Endometrial microvascular endothelial cells (primary cell): ENCODE data around the gene RASL11A. TPM values are rescaled to one million over a fixed set of nuclear protein-coding genes. Genes with fewer than 3 reads are reported as not detected.
"Not testable (repeated sequence)": the region's sequence is repeated elsewhere in the genome, so short reads cannot be mapped to it uniquely, and the experiment has no call there.

Experiments
- in situ Hi-C: cut with HindIII; loops from 2 replicates; pipeline ENCODE4 v1.10.0; 2017; ENCODE audit warnings: low sequenced_read_pairs, low pct_unique_long_range_greater_than_20kb; ENCODE audit errors: inconsistent ontology term
- total RNA-seq: library from RNA; depleted of rRNA; stranded (reverse); fragments of >200 nt; gene quantifications from one replicate; pipeline ENCODE4 v1.2.3, GENCODE V29; 2015; ENCODE audit errors: inconsistent ontology term

The RASL11A gene
- total RNA-seq, 1 donor from 2014 or later = 14.9 TPM

- in situ Hi-C loops = no loop called here
Observed at GRCh38 chr13:27321468-27322431, 51.1 kb downstream of the RASL11A start.

DNA sequence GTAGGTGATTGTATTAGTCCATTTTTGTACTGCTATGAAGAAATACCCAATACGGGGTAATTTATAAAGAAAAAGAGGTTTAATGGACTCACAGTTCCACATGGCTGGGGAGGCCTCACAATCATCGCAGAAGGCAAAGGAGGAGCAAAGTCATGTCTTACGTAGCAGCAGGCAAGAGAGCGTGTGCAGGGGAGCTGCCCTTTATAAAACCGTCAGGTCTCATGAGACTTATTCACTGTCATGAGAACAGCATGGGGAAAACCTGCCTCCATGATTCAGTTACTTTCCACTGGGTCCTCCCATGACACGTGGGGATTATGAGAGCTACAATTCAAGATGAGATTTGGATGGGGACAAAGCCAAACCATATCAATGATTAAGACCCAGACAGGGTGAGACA, 51.8 kb downstream of the RASL11A start:
- in situ Hi-C loops = not testable (repeated sequence)

Other genes starting within 250 kb of the RASL11A start
- 40.0 TPM for gene USP12, start 99.0 kb upstream of the RASL11A start, total RNA-seq
- 824 TPM for gene RPL21, start 19.3 kb upstream of the RASL11A start, total RNA-seq
- 132 TPM for gene GTF3A, start 153.8 kb downstream of the RASL11A start, total RNA-seq
- gene MTIF3, start 179.7 kb downstream of the RASL11A start, total RNA-seq = 49.0 TPM